Type B pancreatic cell (in vitro differentiated cells): ENCODE results near the gene DTNB. TPM values are rescaled to one million over a fixed set of nuclear protein-coding genes. Genes with fewer than 3 reads are reported as not detected.

Experiments
- DNase-seq: peaks from one replicate; pipeline ENCODE4 v3.0.0; 2021; ENCODE audit warnings: mixed read lengths; ENCODE audit not compliant: unreplicated experiment; ENCODE audit errors: extremely low spot score
- H3K27ac Mint-ChIP-seq: 2 replicates; pipeline ENCODE4 v1.8.0; 2021; ENCODE audit warnings: mild to moderate bottlenecking, mixed read lengths
- H3K27me3 Mint-ChIP-seq: 2 replicates; pipeline ENCODE4 v1.8.0; 2021; ENCODE audit warnings: mixed read lengths
- H3K36me3 Mint-ChIP-seq: 2 replicates; pipeline ENCODE4 v1.8.0; 2021; ENCODE audit warnings: mixed read lengths
- H3K4me1 Mint-ChIP-seq: one replicate; pipeline ENCODE4 v1.8.0; 2021; ENCODE audit warnings: mixed read lengths; ENCODE audit not compliant: unreplicated experiment
- H3K4me3 Mint-ChIP-seq: 2 replicates; pipeline ENCODE4 v1.8.0; 2021; ENCODE audit warnings: mild to moderate bottlenecking, mixed read lengths
- H3K9me3 Mint-ChIP-seq: 2 replicates; pipeline ENCODE4 v1.8.0; 2021; ENCODE audit warnings: mixed read lengths
- CTCF ChIP-seq: fragments of 200-600 bp; sonication (generic); conservative IDR thresholded peaks from 2 replicates; pipeline ENCODE4 v1.5.0; 2021; ENCODE audit warnings: antibody characterized with exemption, mild to moderate bottlenecking
- total RNA-seq: library from RNA; stranded (reverse); gene quantifications from 2 replicates; pipeline ENCODE4 v1.2.1, GENCODE V29; 2021; ENCODE audit warnings: low replicate concordance

Gene DTNB
- total RNA-seq, 1 donor from 2014 or later, result 28.6 TPM

- Mint-ChIP-seq H3K36me3 (peaks cover 4% of the 10 kb centered on the region), H3K27ac (no peak overlapping the region), H3K4me1 (no peaks in the 10 kb centered on the region), H3K9me3 (no peaks in the 10 kb centered on the region), H3K27me3 (no peaks in the 10 kb centered on the region), H3K4me3 (no peak overlapping the region)
- no peak for DNase-seq
- TF ChIP-seq CTCF, result no peak
Observed at GRCh38 chr2:25497918-25498407, 175.4 kb downstream of the DTNB start.

GRCh38 chr2:25497229-25497917, 176.0 kb downstream of the DTNB start:
- no peaks in the 10 kb centered on the region for H3K27me3 Mint-ChIP-seq
- no peak for DNase-seq
- H3K9me3 Mint-ChIP-seq, result no peaks in the 10 kb centered on the region
- peaks cover 4% of the 10 kb centered on the region for H3K36me3 Mint-ChIP-seq
- no peak for TF ChIP-seq CTCF
- H3K27ac Mint-ChIP-seq, result no peak overlapping the region
- no peak overlapping the region for H3K4me3 Mint-ChIP-seq
- no peaks in the 10 kb centered on the region for H3K4me1 Mint-ChIP-seq

GRCh38 chr2:25494616-25495015, 178.8 kb downstream of the DTNB start:
- H3K4me1 Mint-ChIP-seq, result no peaks in the 10 kb centered on the region
- H3K27me3 Mint-ChIP-seq, result no peaks in the 10 kb centered on the region
- H3K36me3 Mint-ChIP-seq, result no peaks in the 10 kb centered on the region
- no peaks in the 10 kb centered on the region for H3K9me3 Mint-ChIP-seq
- no peak for DNase-seq
- H3K27ac Mint-ChIP-seq, result no peak overlapping the region
- no peak overlapping the region for H3K4me3 Mint-ChIP-seq
- TF ChIP-seq CTCF, result no peak

GRCh38 chr2:25493207-25493606, 180.2 kb downstream of the DTNB start:
- Mint-ChIP-seq H3K27me3 (no peaks in the 10 kb centered on the region), H3K36me3 (no peaks in the 10 kb centered on the region), H3K27ac (no peak overlapping the region), H3K4me3 (no peak overlapping the region), H3K4me1 (no peaks in the 10 kb centered on the region), H3K9me3 (no peaks in the 10 kb centered on the region)
- DNase-seq, result no peak
- TF ChIP-seq CTCF, result no peak

GRCh38 chr2:25492726-25493125, 180.7 kb downstream of the DTNB start:
- H3K36me3 Mint-ChIP-seq, result no peaks in the 10 kb centered on the region
- H3K9me3 Mint-ChIP-seq, result no peaks in the 10 kb centered on the region
- H3K4me3 Mint-ChIP-seq, result no peak overlapping the region
- H3K27me3 Mint-ChIP-seq, result no peaks in the 10 kb centered on the region
- H3K4me1 Mint-ChIP-seq, result no peaks in the 10 kb centered on the region
- TF ChIP-seq CTCF, result no peak
- no peak for DNase-seq
- H3K27ac Mint-ChIP-seq, result no peak overlapping the region
